ENCODE data around the gene HCN2.

DNA sequence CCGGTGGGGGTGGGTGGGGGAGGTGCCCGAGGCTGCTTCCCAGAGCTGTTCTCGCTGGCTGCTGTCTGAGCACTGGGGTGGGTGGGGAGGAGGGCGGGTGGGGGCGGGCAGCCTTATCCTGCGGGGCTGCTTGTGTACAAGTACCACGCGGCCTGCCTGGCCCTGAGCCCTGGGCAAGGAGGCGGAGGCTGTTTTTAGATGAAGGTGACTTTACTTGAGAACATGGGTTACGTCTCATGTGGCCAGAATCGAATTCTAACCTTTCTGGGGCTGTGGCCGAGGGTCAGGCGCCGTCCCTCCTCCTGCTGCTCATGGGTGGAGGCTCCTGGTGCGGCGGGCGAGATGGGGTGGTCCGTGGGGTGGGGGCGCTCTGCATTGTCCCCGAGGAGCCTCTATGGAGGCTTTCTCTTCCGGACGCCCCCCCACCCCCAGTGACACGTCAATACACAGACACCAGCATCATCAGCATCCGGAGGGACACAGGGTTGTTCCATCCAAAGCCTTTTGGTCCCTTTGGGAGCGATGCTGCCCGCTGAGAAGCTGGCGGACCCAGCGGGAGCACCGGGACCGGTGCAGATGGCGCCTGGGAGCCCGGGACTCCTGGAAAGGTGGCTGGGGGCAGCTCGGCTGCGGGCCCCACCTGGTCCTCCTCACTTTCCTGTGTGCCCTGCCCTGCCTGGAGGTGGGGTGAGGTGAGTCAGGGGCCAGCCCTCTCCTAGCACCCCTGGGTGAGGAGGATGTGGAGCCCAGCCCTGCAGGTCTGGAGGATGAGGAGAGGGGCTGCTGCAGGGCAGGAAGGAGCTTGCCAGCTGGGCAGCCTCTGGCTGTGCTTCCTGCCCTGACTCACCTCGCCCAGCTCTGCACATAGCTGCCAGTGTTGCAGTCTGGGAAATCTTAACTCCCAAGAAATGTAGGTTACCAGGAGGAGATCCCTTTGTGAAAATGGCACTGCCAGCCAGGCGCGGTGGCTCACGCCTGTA lies 13.9 kb upstream of the HCN2 start:
- TF ChIP-seq, protein P1, sequence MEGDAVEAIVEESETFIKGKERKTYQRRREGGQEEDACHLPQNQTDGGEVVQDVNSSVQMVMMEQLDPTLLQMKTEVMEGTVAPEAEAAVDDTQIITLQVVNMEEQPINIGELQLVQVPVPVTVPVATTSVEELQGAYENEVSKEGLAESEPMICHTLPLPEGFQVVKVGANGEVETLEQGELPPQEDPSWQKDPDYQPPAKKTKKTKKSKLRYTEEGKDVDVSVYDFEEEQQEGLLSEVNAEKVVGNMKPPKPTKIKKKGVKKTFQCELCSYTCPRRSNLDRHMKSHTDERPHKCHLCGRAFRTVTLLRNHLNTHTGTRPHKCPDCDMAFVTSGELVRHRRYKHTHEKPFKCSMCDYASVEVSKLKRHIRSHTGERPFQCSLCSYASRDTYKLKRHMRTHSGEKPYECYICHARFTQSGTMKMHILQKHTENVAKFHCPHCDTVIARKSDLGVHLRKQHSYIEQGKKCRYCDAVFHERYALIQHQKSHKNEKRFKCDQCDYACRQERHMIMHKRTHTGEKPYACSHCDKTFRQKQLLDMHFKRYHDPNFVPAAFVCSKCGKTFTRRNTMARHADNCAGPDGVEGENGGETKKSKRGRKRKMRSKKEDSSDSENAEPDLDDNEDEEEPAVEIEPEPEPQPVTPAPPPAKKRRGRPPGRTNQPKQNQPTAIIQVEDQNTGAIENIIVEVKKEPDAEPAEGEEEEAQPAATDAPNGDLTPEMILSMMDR (CRISPR knock-in tag; IDR thresholded peaks at IDR 0.05) = no peak
- TF ChIP-seq NCOA5 (CRISPR knock-in tag; IDR thresholded peaks at IDR 0.05) (no peak), ZBTB26 (CRISPR knock-in tag; IDR thresholded peaks at IDR 0.05; ENCODE audit: borderline replicate concordance) (no peak), KDM5B (CRISPR knock-in tag; IDR thresholded peaks at IDR 0.05; ENCODE audit: borderline replicate concordance) (no peak), POLR2A (IDR thresholded peaks at IDR 0.05; ENCODE audit: insufficient read depth in 1 of 2, low read depth in 2 of 2, low read length in 2 of 2) (no peak), IRF1 (CRISPR knock-in tag; IDR thresholded peaks at IDR 0.05; ENCODE audit: low read depth) (no peak), MLX (CRISPR knock-in tag; IDR thresholded peaks at IDR 0.05) (no peak), NFIC (IDR thresholded peaks at IDR 0.05; ENCODE audit: low read length) (no peak), SRSF1 (optimal IDR thresholded peaks at IDR 0.05; ENCODE audit: low read depth, low read length) (no peak), GABPA (IDR thresholded peaks at IDR 0.05; ENCODE audit: low read depth, low read length) (no peak), GABPA (CRISPR knock-in tag; IDR thresholded peaks at IDR 0.05; ENCODE audit: low read depth) (no peak)

Data from HepG2 (cell line).